Memory B cell (primary cell): Measurements from ENCODE around the gene CNTN4.

Experiments
- ATAC-seq: fragments of 150-1000 bp; cut with Tn5 transposase; 2 replicates; pipeline ENCODE4 v1.10.0; 2021; ENCODE audit warnings: low read depth, mild to moderate bottlenecking, moderate library complexity
- DNase-seq, 2 donors: peaks; one replicate each; pipeline ENCODE4 v3.0.0; 2022; ENCODE audit warnings: low spot score in 2 of 2
- H3K27ac Mint-ChIP-seq: one replicate; pipeline ENCODE4 v1.8.0; 2022; ENCODE audit warnings: mild to moderate bottlenecking, moderate library complexity, mixed read lengths
- H3K27me3 Mint-ChIP-seq: one replicate; pipeline ENCODE4 v1.8.0; 2022; ENCODE audit warnings: mixed read lengths
- H3K36me3 Mint-ChIP-seq: one replicate; pipeline ENCODE4 v1.8.0; 2022; ENCODE audit warnings: mild to moderate bottlenecking, mixed read lengths
- H3K4me1 Mint-ChIP-seq: one replicate; pipeline ENCODE4 v1.8.0; 2022; ENCODE audit warnings: mixed read lengths
- H3K4me3 Mint-ChIP-seq: one replicate; pipeline ENCODE4 v1.8.0; 2022; ENCODE audit warnings: mild to moderate bottlenecking, moderate library complexity, mixed read lengths
- H3K9me3 Mint-ChIP-seq: one replicate; pipeline ENCODE4 v1.8.0; 2022; ENCODE audit warnings: mixed read lengths

CNTN4 gene

GRCh38 chr3:2850701-2851100 lies 752.0 kb downstream of the CNTN4 start:
- DNase-seq = no peak
- Mint-ChIP-seq H3K4me3 (no peak overlapping the region), H3K4me1 (no peaks in the 10 kb centered on the region), H3K36me3 (no peaks in the 10 kb centered on the region), H3K27me3 (peaks cover 1% of the 10 kb centered on the region), H3K27ac (no peak overlapping the region), H3K9me3 (no peaks in the 10 kb centered on the region)
- ATAC-seq = no peak

DNA sequence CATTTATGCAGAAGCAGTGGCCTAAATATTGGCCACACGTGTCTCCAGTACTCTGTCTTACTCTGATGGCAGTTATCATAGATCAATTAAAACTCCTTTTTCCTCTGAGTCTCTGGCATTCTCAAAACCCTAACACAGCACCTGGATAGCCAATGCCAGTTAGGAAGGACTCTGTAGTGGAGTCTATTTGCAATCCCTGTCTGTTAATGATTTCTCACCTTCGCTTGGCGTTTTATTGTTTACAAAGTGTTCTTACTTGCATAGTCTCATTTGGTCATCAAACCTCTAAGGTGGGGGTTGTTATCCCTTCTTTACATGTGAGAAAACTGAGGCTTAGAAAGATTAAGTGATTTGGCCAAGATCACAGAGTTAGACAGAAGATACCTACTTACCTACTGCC lies 752.7 kb downstream of the CNTN4 start:
- Mint-ChIP-seq H3K36me3 (no peaks in the 10 kb centered on the region), H3K27me3 (peaks cover 1% of the 10 kb centered on the region), H3K4me3 (no peak overlapping the region), H3K9me3 (no peaks in the 10 kb centered on the region), H3K4me1 (peaks cover 3% of the 10 kb centered on the region), H3K27ac (no peak overlapping the region)
- DNase-seq = no peak
- no peak for ATAC-seq

DNA sequence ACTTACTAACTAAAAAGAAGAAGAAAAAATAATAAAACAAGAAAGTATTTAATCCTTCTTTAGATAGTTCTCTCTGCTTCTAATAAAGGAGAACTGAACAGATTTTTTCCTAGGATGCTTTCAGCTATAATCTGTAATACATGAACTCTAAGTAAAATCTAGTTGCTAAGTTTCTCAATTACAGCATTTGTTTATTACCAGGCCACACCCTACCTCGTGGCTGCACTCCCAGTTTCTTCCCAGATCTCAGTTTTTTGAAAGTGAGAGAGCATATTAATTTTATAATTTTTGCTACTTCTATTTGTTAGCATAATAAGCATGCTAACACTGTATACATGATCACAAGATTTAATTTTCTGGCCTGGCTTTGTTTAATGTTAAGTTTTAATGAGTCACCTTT lies 753.2 kb downstream of the CNTN4 start:
- H3K27ac Mint-ChIP-seq = no peak overlapping the region
- no peak overlapping the region for H3K4me3 Mint-ChIP-seq
- no peaks in the 10 kb centered on the region for H3K9me3 Mint-ChIP-seq
- DNase-seq (no peak), ATAC-seq (no peak)
- no peaks in the 10 kb centered on the region for H3K36me3 Mint-ChIP-seq
- H3K27me3 Mint-ChIP-seq = peaks cover 1% of the 10 kb centered on the region
- H3K4me1 Mint-ChIP-seq = peaks cover 3% of the 10 kb centered on the region

GRCh38 chr3:2853651-2854050 lies 755.0 kb downstream of the CNTN4 start:
- H3K27ac Mint-ChIP-seq = no peak overlapping the region
- no peaks in the 10 kb centered on the region for H3K9me3 Mint-ChIP-seq
- no peaks in the 10 kb centered on the region for H3K27me3 Mint-ChIP-seq
- ATAC-seq (no peak), DNase-seq (no peak)
- peaks cover 3% of the 10 kb centered on the region for H3K4me1 Mint-ChIP-seq
- no peaks in the 10 kb centered on the region for H3K36me3 Mint-ChIP-seq
- H3K4me3 Mint-ChIP-seq = no peak overlapping the region

DNA sequence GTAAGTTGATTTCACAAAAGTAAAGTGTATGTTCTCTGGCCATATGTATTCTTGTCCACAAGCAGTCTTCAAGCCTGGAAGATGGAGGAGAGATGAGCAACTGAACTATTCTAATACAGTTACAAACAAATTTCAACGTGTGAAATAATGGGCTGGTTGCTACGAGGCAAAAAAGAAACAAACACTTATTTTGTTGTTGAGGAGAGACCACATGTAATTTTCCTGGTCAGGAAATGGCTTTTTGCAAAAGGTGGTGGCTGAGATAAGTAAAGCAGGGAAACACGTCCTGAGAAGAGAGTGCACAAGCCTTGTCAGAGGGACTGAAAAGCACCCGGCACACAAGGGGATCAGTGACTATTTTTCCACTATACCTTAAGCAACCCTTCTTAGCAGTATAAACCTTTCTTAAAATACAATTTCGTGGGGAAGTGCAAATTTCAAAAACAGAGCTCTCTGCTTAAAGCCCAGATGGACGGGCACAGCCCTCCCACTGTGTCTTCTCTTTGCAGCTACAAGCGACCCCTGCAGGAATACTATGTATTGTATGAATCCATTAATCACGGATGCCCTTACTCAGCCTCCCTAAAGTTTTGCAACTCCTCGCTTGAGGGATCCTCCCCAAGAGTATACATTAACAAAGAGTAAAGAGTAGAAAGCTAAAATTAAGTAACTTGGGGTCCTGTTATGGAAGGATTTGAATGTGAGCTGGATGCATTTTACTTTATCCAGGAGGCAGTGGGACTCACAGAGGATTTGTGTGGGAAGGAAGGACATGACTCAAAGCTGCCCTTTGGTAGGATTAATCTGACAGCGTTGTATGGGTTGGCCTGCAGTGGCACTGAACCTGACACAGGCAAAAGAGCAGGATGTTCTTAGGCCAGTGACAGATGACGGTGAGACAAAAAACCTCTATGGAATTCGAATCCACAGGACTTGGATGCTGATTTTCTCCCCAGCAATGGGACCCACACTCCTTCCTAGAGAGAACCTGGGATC lies 757.8 kb downstream of the CNTN4 start:
- DNase-seq (no peak), ATAC-seq (no peak)
- Mint-ChIP-seq H3K27ac (no peak overlapping the region), H3K4me1 (peaks cover 3% of the 10 kb centered on the region), H3K36me3 (no peaks in the 10 kb centered on the region), H3K27me3 (no peaks in the 10 kb centered on the region), H3K4me3 (no peak overlapping the region), H3K9me3 (no peaks in the 10 kb centered on the region)

DNA sequence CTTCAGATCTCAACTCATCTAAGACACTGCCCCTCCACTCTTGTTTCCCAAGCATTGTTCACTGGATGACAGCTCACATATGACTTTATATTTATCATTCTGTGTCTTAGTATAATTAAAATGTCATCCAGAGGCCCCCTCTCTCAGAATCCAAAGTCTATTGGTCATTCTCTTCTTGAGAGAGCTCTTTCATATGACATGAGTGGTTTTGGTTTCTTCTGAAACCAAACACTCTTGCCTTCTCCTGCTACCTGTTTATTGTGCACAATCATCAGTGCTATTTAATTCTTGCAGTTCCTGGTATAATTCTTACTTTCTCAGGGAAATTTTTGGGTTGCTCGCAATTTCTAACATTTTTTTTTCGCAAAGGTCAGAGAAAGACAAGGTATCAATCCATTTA lies 762.0 kb downstream of the CNTN4 start:
- no peak overlapping the region for H3K4me3 Mint-ChIP-seq
- peaks cover 3% of the 10 kb centered on the region for H3K4me1 Mint-ChIP-seq
- no peak overlapping the region for H3K27ac Mint-ChIP-seq
- no peaks in the 10 kb centered on the region for H3K36me3 Mint-ChIP-seq
- H3K27me3 Mint-ChIP-seq = peaks cover 3% of the 10 kb centered on the region
- no peaks in the 10 kb centered on the region for H3K9me3 Mint-ChIP-seq
- DNase-seq = no peak
- no peak for ATAC-seq

GRCh38 chr3:2861120-2861519 lies 762.5 kb downstream of the CNTN4 start:
- H3K4me1 Mint-ChIP-seq = peaks cover 1% of the 10 kb centered on the region
- no peaks in the 10 kb centered on the region for H3K9me3 Mint-ChIP-seq
- peaks cover 3% of the 10 kb centered on the region for H3K27me3 Mint-ChIP-seq
- no peak overlapping the region for H3K4me3 Mint-ChIP-seq
- H3K27ac Mint-ChIP-seq = no peak overlapping the region
- no peaks in the 10 kb centered on the region for H3K36me3 Mint-ChIP-seq
- DNase-seq (no peak), ATAC-seq (no peak)

- DNase-seq (no peak), ATAC-seq (no peak)
- H3K27ac Mint-ChIP-seq = no peak overlapping the region
- no peaks in the 10 kb centered on the region for H3K36me3 Mint-ChIP-seq
- no peak overlapping the region for H3K4me3 Mint-ChIP-seq
- no peaks in the 10 kb centered on the region for H3K9me3 Mint-ChIP-seq
- peaks cover 3% of the 10 kb centered on the region for H3K27me3 Mint-ChIP-seq
- H3K4me1 Mint-ChIP-seq = no peaks in the 10 kb centered on the region
Measured at GRCh38 chr3:2861920-2862319, 763.3 kb downstream of the CNTN4 start.

- Mint-ChIP-seq H3K27ac (no peak overlapping the region), H3K27me3 (peaks cover 3% of the 10 kb centered on the region), H3K4me1 (no peaks in the 10 kb centered on the region), H3K4me3 (no peak overlapping the region), H3K9me3 (no peaks in the 10 kb centered on the region), H3K36me3 (no peaks in the 10 kb centered on the region)
- DNase-seq (no peak), ATAC-seq (no peak)
Measured at GRCh38 chr3:2862366-2862765, 763.7 kb downstream of the CNTN4 start.

GRCh38 chr3:2863127-2863526 lies 764.5 kb downstream of the CNTN4 start:
- DNase-seq = no peak
- no peak for ATAC-seq
- Mint-ChIP-seq H3K27ac (no peak overlapping the region), H3K4me1 (no peaks in the 10 kb centered on the region), H3K4me3 (no peak overlapping the region), H3K27me3 (peaks cover 6% of the 10 kb centered on the region), H3K36me3 (no peaks in the 10 kb centered on the region), H3K9me3 (no peaks in the 10 kb centered on the region)

DNA sequence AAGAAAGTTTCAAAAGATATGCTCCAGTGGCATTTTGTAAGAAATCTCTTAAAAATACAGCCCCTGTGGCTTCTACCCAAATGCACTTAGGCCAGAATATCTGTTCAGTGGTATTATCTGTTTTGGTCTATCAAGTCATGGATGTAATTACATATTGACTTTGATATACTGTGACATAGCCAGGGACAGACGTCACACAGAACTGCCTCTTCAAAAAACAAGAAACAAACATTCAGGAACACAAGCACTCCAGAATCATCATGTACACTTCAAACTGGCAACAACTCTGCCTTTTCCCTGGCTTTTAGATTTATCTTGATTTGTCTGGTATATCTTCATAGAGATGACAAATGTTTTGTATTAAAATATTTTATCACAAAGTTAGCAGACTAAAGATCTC lies 771.2 kb downstream of the CNTN4 start:
- Mint-ChIP-seq H3K4me1 (no peaks in the 10 kb centered on the region), H3K4me3 (no peak overlapping the region), H3K27ac (no peak overlapping the region), H3K27me3 (peaks cover 8% of the 10 kb centered on the region), H3K36me3 (no peaks in the 10 kb centered on the region), H3K9me3 (no peaks in the 10 kb centered on the region)
- ATAC-seq = no peak
- no peak for DNase-seq

DNA sequence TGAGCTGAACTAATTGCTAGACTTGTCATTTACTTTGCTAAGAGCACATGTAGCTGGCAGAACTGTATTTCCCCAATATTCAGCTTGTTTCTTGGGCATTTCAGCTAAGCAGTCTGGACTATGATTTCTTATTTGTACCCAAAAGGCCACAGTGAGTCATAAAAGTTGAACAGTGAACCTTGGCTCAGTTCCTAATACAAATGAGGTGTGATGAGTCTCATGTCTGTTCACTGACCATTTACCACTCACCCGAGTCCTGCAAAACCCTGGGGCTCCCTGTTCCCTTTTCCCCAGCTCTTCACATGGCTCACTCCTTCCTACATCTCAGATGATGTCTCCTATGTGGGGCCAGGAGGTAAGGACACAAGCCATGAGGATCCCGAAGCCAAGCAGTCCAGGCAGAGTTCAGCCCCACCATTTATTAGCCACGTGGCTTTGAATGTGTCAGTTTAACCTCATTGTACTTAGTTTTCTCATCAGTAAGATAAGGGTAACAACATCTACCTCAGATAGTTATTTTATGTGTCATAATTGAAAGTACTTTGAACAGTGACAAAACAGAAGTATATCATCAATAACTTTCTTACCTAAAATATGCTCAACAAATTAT lies 772.2 kb downstream of the CNTN4 start:
- Mint-ChIP-seq H3K27ac (no peak overlapping the region), H3K4me3 (no peak overlapping the region), H3K9me3 (no peaks in the 10 kb centered on the region), H3K36me3 (no peaks in the 10 kb centered on the region), H3K27me3 (peaks cover 8% of the 10 kb centered on the region), H3K4me1 (no peaks in the 10 kb centered on the region)
- ATAC-seq = no peak
- no peak for DNase-seq

GRCh38 chr3:2872884-2873283 lies 774.2 kb downstream of the CNTN4 start:
- Mint-ChIP-seq H3K27ac (no peak overlapping the region), H3K27me3 (peaks cover 4% of the 10 kb centered on the region), H3K9me3 (no peaks in the 10 kb centered on the region), H3K36me3 (no peaks in the 10 kb centered on the region), H3K4me3 (no peak overlapping the region), H3K4me1 (no peaks in the 10 kb centered on the region)
- no peak for ATAC-seq
- no peak for DNase-seq

DNA sequence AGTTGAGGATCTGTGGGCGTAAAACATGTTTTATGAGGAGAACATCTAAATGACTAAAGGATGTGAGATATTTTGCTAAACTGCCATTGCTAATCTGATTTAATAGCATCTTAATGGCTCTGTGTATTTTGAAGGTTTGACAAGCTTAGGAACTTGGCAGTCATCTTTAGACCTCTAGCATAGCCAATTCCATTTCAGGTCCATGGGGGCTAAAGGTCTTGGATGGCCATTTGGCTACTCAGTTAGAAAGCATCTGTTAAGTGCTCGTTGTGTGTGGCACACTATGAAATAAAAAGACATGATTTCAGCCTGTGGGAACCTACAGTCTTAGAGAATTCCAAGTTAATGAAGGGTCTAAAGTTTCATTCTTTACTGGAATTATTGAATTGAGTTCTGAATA lies 775.3 kb downstream of the CNTN4 start:
- Mint-ChIP-seq H3K36me3 (no peaks in the 10 kb centered on the region), H3K27ac (no peak overlapping the region), H3K9me3 (peaks cover under 1% of the 10 kb centered on the region), H3K27me3 (peaks cover 4% of the 10 kb centered on the region), H3K4me1 (no peaks in the 10 kb centered on the region), H3K4me3 (no peak overlapping the region)
- DNase-seq (no peak), ATAC-seq (no peak)
